Astrocyte of the spinal cord (primary cell): Measurements from ENCODE around the gene MELTF.

Source experiments
- DNase-seq: peaks from one replicate; pipeline ENCODE4 v3.0.0; 2011; ENCODE audit warnings: low read depth, low spot score
- H3K4me3 ChIP-seq: 2 replicates; pipeline ENCODE4 v1.5.1; 2011; ENCODE audit warnings: low read depth, mild to moderate bottlenecking, low read length, moderate library complexity
- in situ Hi-C: cut with HindIII; loops from 2 replicates; pipeline ENCODE4 v1.10.0; 2017; ENCODE audit warnings: low sequenced_read_pairs
- TF ChIP-seq, protein P1 (sequence below): IDR thresholded peaks from 2 replicates; pipeline ENCODE4 v1.5.1; 2012; ENCODE audit warnings: low read depth, mild to moderate bottlenecking, low read length, inconsistent platforms

Gene MELTF

DNA sequence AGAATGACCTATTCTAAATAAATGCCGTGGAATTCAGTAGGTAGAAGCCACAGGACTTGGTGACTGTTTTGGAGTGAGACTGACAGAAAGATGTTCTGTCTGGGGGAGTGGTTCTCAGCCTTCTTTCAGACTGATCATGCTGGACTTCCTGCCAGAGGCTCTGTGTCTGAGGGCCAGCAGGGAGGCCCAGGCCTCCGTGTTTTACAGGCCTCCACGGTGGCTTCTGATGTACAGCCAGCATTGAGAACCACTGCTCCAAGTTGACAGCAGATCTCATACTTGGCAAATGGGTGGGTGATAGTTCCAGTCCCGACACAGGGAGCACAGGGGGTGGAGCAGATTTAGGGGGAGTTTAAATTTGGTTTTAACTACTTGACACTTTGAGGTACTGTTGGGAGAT is 54.3 kb downstream of the MELTF start:
- no peak overlapping the region for H3K4me3 ChIP-seq
- in situ Hi-C loops = no loop called here
- TF ChIP-seq, protein P1, sequence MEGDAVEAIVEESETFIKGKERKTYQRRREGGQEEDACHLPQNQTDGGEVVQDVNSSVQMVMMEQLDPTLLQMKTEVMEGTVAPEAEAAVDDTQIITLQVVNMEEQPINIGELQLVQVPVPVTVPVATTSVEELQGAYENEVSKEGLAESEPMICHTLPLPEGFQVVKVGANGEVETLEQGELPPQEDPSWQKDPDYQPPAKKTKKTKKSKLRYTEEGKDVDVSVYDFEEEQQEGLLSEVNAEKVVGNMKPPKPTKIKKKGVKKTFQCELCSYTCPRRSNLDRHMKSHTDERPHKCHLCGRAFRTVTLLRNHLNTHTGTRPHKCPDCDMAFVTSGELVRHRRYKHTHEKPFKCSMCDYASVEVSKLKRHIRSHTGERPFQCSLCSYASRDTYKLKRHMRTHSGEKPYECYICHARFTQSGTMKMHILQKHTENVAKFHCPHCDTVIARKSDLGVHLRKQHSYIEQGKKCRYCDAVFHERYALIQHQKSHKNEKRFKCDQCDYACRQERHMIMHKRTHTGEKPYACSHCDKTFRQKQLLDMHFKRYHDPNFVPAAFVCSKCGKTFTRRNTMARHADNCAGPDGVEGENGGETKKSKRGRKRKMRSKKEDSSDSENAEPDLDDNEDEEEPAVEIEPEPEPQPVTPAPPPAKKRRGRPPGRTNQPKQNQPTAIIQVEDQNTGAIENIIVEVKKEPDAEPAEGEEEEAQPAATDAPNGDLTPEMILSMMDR = no peak
- DNase-seq = no peak

DNA sequence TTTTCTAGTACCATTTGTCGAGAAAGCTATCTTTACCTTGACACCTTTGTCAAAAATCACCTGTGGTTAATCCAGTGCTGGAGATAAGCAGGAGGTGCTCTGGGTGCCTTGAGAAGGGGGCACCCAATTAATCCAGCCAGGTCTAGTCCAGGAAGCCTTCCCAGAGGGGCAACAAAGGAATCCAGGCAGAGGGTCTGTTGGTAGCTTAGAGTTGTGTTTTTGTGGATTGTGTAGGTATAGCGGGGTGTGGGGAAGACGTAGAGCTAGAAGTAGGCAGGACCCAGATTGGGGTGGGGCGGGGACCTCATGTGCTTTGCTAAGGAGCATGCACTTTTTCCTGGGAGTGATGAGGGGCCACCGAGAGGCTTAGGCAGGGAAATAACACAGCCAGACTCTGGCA is 55.0 kb downstream of the MELTF start:
- in situ Hi-C loops = no loop called here
- TF ChIP-seq, protein P1 = no peak
- no peak overlapping the region for H3K4me3 ChIP-seq
- no peak for DNase-seq

DNA sequence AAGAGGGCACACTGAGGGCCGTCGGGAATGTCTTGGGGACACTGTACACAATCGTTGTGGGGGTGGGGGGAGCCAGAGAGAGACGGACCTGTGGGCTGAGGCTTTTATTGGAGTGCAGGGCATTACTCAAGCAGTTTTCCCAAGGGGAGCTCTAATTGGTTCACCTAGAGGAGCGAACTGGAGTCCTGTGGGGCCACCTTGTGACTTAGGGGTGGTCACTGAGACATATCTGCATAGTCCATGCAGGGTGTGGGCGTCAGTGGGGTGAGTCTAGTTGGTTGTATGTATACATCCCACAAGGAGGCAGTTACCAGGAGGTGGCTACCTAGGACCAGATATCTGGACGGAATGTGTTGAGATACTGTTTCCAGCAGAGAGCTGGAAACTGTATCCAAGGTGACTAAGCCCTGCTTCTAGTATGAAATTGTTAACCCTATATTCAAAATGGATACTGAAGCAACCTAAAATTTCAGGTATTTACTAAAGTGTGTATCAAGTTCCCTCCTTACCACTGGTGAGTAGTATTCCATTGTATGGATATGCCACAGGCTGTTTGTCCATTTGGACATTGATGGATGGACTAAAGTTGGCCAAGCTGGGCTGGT is 58.4 kb downstream of the MELTF start:
- in situ Hi-C loops = no loop called here
- H3K4me3 ChIP-seq = no peak overlapping the region
- TF ChIP-seq, protein P1 = no peak
- no peak for DNase-seq

DNA sequence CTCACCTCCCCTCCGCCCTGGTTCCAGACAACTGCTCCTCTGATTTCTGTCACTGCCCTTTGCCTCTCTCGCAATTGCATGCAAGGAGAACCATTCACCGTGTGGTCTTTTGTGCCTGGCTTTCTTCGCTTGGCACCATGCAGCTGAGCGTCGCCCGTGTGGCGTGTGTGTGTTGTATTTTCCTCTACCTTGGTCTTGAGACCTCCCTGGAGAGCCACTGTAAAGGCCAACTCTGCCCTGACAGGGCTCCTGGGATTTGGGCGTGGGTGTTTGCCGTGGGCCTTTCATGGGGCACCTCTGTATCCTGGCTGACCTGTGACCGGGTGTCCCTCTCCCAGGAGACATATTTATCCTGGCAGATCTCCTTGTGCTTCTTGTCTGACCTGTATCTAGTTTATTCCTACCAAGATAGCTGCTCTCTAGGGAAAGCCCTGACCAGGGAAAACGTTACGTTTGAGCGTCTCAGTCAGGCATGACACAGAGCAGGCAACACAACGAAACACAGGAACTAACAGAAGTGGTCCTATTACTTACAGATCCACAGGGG is 59.0 kb downstream of the MELTF start:
- TF ChIP-seq, protein P1 = no peak
- H3K4me3 ChIP-seq = no peak overlapping the region
- in situ Hi-C loops = no loop called here
- no peak for DNase-seq

DNA sequence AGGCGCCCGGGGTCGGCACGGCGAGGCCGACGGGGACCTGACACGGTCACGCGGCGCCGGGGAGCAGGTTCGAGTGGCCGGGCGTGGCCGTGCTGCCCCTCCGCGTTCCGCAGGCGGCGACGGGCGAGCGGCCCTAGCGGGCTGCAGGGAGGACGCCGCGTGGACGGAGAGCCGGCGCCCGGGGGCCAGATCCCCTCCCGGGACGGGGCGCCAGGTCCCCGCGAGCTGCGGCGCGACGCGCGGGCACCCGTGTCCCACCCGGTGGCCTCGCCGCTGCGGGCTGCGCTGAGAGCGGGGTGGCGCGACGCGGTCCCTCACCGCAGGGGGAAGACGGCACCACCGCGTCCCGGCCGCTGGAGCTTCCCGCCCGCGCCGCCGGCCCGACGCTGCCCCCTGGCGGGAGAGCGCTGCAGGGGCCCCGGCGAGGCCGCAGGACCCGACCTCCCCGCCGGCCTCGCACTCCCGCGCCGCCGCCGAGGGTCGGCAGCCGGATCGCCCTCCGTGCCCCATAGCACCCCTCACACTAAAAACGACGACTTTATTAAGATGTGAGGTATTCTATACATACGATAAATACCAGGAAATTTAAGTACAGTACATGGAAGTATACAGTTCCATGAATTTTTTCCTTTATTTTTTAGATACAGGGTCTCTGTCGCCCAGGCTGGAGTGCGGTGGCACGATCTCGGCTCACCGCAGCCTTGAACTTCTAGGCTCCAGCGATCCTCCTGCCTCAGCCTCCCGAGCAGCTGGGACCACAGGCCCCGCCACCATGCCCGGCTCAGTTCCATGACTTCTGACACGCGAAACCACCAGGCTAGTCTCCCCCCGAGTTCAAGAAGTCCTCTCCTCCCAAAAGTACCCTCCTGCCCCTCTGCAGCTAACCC is 59.7 kb downstream of the MELTF start:
- TF ChIP-seq, protein P1 = peak; percentile 51
- in situ Hi-C loops = no loop called here
- H3K4me3 ChIP-seq = peak overlapping the region; percentile 47
- peak; percentile 29 for DNase-seq

DNA sequence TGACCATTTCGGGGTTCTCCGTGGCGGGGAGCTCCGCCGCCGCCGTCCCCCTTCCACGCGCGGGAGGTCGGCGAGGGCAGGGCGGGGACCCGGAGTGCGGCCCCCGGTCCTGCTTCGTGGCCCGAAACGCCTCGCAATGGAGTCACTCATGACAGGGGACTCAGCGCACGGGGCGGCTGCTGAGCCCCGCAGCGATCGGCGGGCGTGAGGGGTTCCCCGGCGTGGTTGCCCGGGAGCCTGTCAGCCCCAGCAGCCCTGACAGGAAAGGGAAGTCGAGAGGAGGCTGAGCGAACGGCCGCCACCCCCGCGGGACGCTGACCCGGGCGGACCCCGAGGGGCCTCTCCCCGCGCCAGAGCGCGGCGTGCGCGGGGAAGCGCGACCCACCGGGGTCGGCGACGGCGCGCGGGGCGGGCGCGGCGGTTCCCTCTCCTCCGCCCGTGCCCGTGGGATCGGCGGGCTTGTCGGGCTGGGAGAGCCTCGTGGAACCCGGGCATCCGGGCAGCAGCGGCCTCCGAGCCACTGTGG is 60.4 kb downstream of the MELTF start:
- DNase-seq = no peak
- in situ Hi-C loops = no loop called here
- TF ChIP-seq, protein P1 = no peak
- peak overlapping the region; percentile 47 for H3K4me3 ChIP-seq
